ENCODE data around the gene SIX6.

SIX6 gene

DNA sequence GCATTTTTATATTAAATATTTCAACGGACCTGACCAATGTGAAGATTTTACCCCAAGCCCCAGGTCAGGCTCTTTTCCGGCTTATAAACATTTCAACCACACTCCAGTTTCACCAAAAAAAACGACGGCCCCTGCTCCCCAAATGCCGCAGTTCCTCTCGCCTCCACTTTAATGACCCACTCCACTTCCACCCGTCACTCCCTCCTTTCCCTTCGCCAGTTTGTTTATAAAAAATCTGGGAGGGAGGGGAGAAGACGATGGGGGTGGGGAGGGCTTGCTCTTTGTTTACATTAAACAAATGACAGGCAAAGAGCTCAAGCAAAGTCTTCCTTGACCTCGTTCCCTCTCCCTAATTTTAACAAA is 5.4 kb downstream of the SIX6 start:
- DNase-seq (ENCODE audit: low spot score): no peak

DNA sequence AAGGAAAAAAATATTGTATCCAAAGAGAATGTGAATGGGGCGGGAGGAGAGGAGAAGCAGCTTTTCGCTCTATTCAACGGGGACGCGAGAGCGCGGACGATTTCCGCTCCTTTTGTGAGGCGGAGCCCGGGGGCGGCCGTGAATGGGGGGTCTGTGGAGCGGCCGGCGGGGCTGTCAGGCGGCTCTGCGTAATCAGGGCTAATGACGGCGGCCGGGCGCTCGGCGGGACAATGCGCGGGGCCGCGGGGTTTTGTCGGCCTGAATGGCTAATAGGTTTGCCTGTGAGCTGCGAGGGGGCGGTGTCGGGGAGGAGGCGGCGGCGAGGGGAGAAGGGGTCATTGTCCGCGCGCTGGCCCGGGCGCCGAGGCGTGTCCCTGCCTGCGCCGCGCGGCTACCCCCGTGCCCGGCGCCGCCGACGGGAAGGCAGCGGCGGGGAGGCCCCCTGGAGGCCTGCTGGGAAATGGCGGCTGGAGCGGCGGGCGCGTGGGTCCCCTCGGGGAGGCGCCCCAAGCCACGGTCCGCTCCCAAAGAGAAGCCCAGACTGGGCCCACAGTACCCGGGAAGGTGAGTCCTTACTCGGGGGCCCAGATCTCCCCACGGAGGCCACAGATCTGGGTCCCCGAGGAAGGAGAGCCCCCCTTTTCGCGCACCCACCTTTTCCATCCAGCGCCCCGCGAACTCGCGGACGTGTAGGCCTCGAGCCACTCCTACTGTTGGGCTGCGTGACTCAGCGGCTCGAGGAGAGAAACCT is 6.0 kb downstream of the SIX6 start:
- DNase-seq (ENCODE audit: low spot score): no peak

DNA sequence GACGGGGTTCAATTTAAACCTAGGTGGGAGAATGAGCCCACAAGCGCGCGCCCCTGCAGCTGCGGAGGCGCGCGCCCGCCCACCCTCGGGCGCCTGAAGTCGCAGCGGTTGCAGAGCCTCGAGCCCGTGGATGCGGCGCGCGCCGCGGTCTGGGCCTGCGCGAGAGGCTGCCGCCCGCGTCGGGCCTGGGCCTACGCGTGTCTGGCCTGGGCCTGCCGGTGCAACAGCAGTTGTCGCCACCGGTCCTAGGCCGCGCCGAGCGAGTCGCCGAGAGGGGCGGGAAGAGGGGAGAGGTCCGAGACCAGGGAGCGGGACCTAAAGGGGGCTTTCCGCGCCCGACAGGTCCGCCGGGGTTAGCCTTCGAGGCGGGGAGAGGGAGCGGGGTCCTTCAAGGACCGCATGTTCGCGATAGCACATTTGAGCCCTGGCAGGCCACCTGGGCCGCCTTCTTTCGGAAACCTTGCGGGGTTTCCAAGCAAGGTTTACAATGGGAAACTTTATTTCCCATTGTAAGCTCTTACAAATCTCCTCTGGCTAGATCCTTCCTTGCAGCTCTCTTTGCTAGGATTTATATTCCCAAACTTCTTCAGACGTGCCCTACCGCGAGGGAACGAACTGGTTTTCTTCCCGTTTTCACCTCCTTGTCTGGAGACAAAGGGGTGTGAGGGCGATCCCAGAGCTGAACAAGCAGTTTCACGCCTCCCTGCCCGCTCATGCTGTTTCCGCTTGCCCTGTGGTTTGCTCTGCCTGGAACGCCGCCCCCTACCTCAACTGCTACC is 6.8 kb downstream of the SIX6 start:
- DNase-seq (ENCODE audit: low spot score): no peak

DNA sequence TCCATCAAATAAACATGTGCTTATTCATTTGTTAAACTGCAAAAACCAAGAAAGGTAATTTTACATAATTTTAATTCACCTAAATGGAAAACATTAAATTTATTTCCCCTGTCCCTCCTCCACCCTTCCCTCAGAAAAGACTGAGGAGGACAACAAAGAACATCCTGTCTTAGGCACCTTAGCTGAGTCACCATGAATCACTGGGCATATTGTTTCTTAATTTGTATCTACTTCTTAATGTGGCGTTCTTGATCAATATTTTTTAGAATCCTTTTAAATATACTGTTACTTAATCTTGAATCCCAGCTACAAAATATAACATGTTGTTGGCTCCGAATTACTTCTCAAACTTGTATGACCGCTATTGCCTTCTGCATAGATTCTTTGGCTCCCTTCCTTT is 23.5 kb downstream of the SIX6 start:
- DNase-seq (ENCODE audit: low spot score): no peak

DNA sequence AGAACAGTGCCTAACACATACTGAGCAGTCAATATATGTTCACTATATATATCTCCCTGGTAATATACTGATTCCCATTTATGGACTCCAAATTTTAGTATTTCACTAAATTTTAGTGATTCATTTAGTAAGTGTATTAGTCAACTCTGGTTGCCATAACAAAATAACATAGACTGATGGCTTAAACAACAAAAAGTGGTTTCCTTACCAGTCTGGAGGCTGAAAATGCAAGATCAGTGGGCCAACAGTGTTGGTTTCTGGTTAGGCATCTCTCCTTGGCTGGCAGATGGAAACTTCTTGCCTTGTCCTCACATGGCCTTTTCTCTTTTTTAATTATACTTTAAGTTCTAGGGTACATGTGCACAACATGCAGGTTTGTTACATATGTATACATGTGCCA is 28.7 kb downstream of the SIX6 start:
- DNase-seq (ENCODE audit: low spot score): no peak

DNA sequence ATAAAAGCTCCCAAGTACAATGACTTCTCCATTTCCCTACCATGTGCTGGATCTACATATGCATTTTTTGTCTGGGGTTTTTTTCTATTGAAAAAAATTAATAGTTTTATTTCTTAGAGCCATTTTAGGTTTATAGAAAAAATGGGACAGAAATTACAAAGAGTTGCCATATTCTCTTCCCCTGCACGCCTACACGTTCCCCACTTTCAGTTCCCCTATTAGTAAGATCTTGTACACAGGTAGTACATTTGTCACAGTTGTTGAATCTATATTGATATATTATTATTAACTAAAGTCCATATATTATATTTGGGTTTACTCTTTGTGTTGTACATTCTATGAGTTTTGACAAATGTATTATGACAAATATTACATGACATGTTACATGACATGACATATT is 35.7 kb downstream of the SIX6 start:
- no peak for DNase-seq (ENCODE audit: low spot score)

DNA sequence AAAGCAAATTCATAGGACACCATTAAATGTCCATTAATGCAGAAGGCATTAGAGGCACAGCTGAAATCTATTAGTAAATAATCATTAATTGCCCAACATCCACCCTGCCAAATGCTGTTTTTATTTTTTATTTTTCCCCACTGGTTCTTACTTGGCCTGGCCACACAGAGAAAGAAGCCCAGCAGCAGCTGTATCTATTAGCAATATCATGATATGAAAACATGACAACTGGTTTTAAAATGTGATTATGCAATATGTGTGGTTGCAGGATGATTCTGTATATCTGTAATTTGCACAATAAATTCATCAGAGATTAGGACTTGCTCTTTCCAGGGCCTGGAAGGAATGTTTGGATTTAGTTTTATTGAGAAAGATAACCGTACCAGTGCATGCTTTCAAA is 44.9 kb downstream of the SIX6 start:
- DNase-seq (ENCODE audit: low spot score): no peak

DNA sequence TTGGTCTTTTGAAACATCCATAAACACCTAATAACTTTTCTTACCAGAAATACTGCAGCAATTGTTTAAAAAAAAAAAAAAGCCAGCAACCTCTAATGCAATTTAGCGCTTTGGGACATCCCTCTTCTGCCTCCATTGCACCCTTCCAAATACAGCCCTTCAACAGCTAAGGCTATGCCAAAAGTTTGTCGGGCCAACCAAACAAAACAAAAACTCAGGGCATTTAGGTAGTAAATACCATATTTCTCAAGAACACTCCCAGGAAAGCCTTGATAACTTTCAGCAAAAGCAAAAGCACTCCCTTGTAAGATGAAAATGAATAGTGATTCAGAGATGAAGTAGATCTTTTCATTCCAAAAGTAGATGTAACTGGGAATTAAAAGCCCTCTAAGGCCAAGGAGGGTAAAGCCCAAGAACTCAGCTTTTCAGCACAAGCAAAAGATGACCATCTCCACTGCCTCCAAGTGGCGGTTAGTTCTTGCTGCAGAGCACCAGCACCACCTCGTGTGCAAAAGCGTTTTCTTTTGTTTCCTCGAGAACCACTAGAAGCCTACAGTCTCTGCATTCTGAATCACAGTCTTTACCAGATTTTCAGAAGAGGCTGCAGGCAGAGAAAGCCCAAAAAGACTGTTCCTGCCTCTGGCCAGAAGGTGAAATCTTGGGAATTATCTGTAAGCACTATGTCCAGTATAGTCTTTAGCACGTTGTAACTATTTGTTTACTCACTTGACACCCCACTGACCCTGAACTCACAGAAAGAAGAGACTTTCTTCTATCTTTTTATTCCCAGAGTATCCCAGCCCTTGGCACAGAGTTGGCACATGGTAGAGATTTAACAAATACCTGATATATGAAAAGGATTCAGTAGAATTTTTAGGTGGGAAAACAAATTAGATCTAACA is 53.1 kb downstream of the SIX6 start:
- peak; percentile 60 for DNase-seq (ENCODE audit: low spot score)

Data from cerebellar cortex (tissue), 1 donor.